ENCODE data around the gene NKAIN2.

DNA sequence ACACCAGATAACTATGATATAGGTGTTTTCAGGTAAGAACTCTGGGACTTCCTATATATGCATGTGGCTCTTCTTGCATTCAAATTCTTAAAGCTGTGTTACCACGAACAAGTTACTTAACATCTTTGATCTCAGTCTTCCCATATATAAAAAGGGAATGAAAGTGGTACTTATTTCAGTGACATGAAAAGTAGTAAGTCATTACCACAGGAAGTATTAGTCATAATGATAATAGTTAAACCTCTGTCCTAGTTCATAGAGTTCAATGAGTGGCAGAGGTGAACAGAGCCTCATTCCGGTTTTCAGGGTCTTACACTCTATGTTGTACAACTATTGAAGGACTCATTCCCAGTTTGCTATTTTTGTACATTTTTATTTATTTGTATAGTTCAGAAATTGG is 237.0 kb downstream of the NKAIN2 start:
- TF ChIP-seq, protein P1, sequence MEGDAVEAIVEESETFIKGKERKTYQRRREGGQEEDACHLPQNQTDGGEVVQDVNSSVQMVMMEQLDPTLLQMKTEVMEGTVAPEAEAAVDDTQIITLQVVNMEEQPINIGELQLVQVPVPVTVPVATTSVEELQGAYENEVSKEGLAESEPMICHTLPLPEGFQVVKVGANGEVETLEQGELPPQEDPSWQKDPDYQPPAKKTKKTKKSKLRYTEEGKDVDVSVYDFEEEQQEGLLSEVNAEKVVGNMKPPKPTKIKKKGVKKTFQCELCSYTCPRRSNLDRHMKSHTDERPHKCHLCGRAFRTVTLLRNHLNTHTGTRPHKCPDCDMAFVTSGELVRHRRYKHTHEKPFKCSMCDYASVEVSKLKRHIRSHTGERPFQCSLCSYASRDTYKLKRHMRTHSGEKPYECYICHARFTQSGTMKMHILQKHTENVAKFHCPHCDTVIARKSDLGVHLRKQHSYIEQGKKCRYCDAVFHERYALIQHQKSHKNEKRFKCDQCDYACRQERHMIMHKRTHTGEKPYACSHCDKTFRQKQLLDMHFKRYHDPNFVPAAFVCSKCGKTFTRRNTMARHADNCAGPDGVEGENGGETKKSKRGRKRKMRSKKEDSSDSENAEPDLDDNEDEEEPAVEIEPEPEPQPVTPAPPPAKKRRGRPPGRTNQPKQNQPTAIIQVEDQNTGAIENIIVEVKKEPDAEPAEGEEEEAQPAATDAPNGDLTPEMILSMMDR (tag by site-specific recombination; IDR thresholded peaks at IDR 0.05), result no peak
- no peak for TF ChIP-seq ZNF184 (tag by site-specific recombination; IDR thresholded peaks at IDR 0.05)
- no peak for TF ChIP-seq TCF7L2 (IDR thresholded peaks at IDR 0.05; ENCODE audit: borderline replicate concordance, low read depth, low read length)
- no peak for TF ChIP-seq YY1 (tag by site-specific recombination; IDR thresholded peaks at IDR 0.05)
- no peak for TF ChIP-seq ZNF777 (tag by site-specific recombination; IDR thresholded peaks at IDR 0.05; ENCODE audit: borderline replicate concordance)
- TF ChIP-seq ZNF146 (tag by site-specific recombination; IDR thresholded peaks at IDR 0.05), result no peak
- TF ChIP-seq, protein P2, sequence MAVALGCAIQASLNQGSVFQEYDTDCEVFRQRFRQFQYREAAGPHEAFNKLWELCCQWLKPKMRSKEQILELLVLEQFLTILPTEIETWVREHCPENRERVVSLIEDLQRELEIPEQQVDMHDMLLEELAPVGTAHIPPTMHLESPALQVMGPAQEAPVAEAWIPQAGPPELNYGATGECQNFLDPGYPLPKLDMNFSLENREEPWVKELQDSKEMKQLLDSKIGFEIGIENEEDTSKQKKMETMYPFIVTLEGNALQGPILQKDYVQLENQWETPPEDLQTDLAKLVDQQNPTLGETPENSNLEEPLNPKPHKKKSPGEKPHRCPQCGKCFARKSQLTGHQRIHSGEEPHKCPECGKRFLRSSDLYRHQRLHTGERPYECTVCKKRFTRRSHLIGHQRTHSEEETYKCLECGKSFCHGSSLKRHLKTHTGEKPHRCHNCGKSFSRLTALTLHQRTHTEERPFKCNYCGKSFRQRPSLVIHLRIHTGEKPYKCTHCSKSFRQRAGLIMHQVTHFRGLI (tag by site-specific recombination; IDR thresholded peaks at IDR 0.05), result no peak
- no peak for TF ChIP-seq ZNF311 (tag by site-specific recombination; IDR thresholded peaks at IDR 0.05; ENCODE audit: borderline replicate concordance)
- no peak for TF ChIP-seq ZNF350 (tag by site-specific recombination; IDR thresholded peaks at IDR 0.05)
- TF ChIP-seq ZFP69B (tag by site-specific recombination; IDR thresholded peaks at IDR 0.05), result no peak
- TF ChIP-seq ZNF133 (tag by site-specific recombination; IDR thresholded peaks at IDR 0.05), result no peak
- TF ChIP-seq ZNF19 (tag by site-specific recombination; IDR thresholded peaks at IDR 0.05; ENCODE audit: low read depth), result no peak
